GM19025 (cell line): ENCODE data around the gene B2M.

Experiments used
- ATAC-seq: cut with Tn5 transposase; IDR thresholded peaks from one replicate; pipeline ENCODE4 v1.9.1; 2021; ENCODE audit warnings: mild to moderate bottlenecking, low read depth, moderate library complexity; ENCODE audit not compliant: unreplicated experiment

Gene B2M

DNA sequence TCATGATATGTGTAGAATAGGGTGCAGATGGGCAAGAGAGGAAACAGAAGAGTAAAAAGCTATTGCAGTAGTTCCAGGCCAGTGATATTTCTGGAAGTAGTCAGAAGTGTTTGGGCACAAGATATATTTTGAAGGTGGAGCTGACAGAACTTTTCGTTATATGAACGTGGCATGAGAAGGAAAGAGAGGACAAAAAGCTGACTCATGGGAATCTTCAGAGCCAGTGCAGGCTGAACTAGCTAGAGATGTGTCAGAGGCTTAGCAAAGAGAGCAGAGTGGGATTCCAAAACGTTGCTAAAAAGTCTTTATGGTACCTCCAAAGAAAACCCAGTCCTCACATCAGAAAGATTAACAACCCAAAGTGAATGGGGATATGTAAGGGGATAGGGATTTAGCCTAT is 53.7 kb downstream of the B2M start:
- ATAC-seq, result no peak
